SK-N-SH (cell line): ENCODE data around the gene MLANA. TPM values are rescaled to one million over a fixed set of nuclear protein-coding genes. Genes with fewer than 3 reads are reported as not detected.

ENCODE experiments used
- CTCF ChIA-PET: fragments of 300-600, 350-600 bp; formaldehyde crosslinking; extraction: SDS; loops from one replicate; lab custom pipeline; 2021; lab: Yijun Ruan, JAX
- POLR2A ChIA-PET: fragments of 350-600 bp; sonication (Branson Sonifier 250); formaldehyde crosslinking; extraction: SDS; loops from one replicate; lab custom pipeline; 2020; ENCODE audit warnings: antibody characterized with exemption, inconsistent platforms; lab: Yijun Ruan, JAX
- DNase-seq: peaks from one replicate; pipeline ENCODE4 v3.0.0; 2012
- H2AFZ ChIP-seq: fragments of 200-600 bp; sonication (generic); 2 replicates; pipeline ENCODE4 v1.8.1; 2016; ENCODE audit warnings: antibody characterized with exemption, mild to moderate bottlenecking, low read depth
- H3F3A ChIP-seq: fragments of 200-600 bp; sonication (generic); replicated peaks from 2 replicates; pipeline ENCODE3; 2016; ENCODE audit warnings: antibody characterized with exemption, mild to moderate bottlenecking; ENCODE audit not compliant: insufficient read depth
- H3K27ac ChIP-seq, 2 experiments: fragments of 200-500 bp in 1 of 2; fragments of 200-600 bp in 1 of 2; sonication (Bioruptor generic) in 1 of 2; sonication (generic), shearing (Covaris generic) in 1 of 2; 2 replicates each; pipeline versions ENCODE4 v1.5.1 to v1.6.1; 2014 to 2016; ENCODE audit warnings: low read depth in 2 of 2, inconsistent platforms in 1 of 2, low read length in 1 of 2, mild to moderate bottlenecking in 1 of 2, mixed read lengths in 1 of 2
- H3K27me3 ChIP-seq: fragments of 200-600 bp; sonication (generic), shearing (Covaris generic); 2 replicates; pipeline ENCODE4 v1.6.1; 2016; ENCODE audit warnings: mixed run types; ENCODE audit not compliant: insufficient read depth
- H3K36me3 ChIP-seq, 2 experiments: fragments of 200-500 bp in 1 of 2; fragments of 200-600 bp in 1 of 2; sonication (Bioruptor generic) in 1 of 2; sonication (generic) in 1 of 2; replicated peaks in 1 of 2; 2 replicates each; pipeline versions ENCODE3 to v1.5.1; 2014 to 2016; ENCODE audit warnings: low read length in 1 of 2, mild to moderate bottlenecking in 1 of 2; ENCODE audit not compliant: insufficient read depth in 2 of 2, control insufficient read depth in 1 of 2
- H3K4me1 ChIP-seq, 2 experiments: fragments of 200-500 bp in 1 of 2; fragments of 200-600 bp in 1 of 2; sonication (Bioruptor generic) in 1 of 2; sonication (generic), shearing (Covaris generic) in 1 of 2; 2 replicates each; pipeline versions ENCODE4 v1.5.1 to v1.6.1; 2014 to 2016; ENCODE audit warnings: low read depth in 1 of 2, low read length in 1 of 2, mixed run types in 1 of 2; ENCODE audit not compliant: insufficient read depth in 2 of 2, control insufficient read depth in 1 of 2
- H3K4me2 ChIP-seq: fragments of 200-600 bp; sonication (generic), shearing (Covaris generic); 2 replicates; pipeline ENCODE4 v1.6.1; 2017; ENCODE audit warnings: mixed run types
- H3K4me3 ChIP-seq, 2 experiments: fragments of 200-500 bp in 1 of 2; fragments of 200-600 bp in 1 of 2; sonication (Bioruptor generic) in 1 of 2; sonication (generic), shearing (Covaris generic) in 1 of 2; 2 replicates each; pipeline versions ENCODE4 v1.5.1 to v1.8.1; 2014 to 2016; ENCODE audit warnings: low read depth in 2 of 2, inconsistent platforms in 1 of 2, low read length in 1 of 2, mild to moderate bottlenecking in 1 of 2, mixed read lengths in 1 of 2, moderate library complexity in 1 of 2
- H3K79me2 ChIP-seq: fragments of 200-600 bp; sonication (generic); 2 replicates; pipeline ENCODE4 v1.8.1; 2017; ENCODE audit warnings: mild to moderate bottlenecking; ENCODE audit not compliant: insufficient read depth
- H3K9ac ChIP-seq: fragments of 200-600 bp; sonication (generic); 2 replicates; pipeline ENCODE4 v1.6.1; 2017; ENCODE audit warnings: mixed run types
- H3K9me2 ChIP-seq: fragments of 200-600 bp; sonication (generic); 2 replicates; pipeline ENCODE4 v1.6.1; 2017; ENCODE audit warnings: mixed run types
- H3K9me3 ChIP-seq: fragments of 200-600 bp; sonication (generic); 2 replicates; pipeline ENCODE4 v1.6.1; 2017; ENCODE audit warnings: mixed run types, mild to moderate bottlenecking, moderate library complexity
- H4K20me1 ChIP-seq: fragments of 200-600 bp; sonication (generic); 2 replicates; pipeline ENCODE4 v1.6.1; 2017; ENCODE audit warnings: mild to moderate bottlenecking, mixed run types; ENCODE audit not compliant: insufficient read depth
- CHD2 ChIP-seq: fragments of 150-350 bp; IDR thresholded peaks from 2 replicates; pipeline ENCODE4 v1.6.1; 2018; ENCODE audit warnings: low read length; ENCODE audit not compliant: partially characterized antibody
- ELF1 ChIP-seq: IDR thresholded peaks from 2 replicates; pipeline ENCODE4 v1.4.0; 2012
- EP300 ChIP-seq, 2 experiments: IDR thresholded peaks; 2 replicates each; pipeline versions ENCODE4 v1.4.0 to v1.6.1; 2012; ENCODE audit warnings: borderline replicate concordance in 1 of 2, low read depth in 1 of 2, low read length in 1 of 2
- FOSL2 ChIP-seq: IDR thresholded peaks from 2 replicates; pipeline ENCODE4 v1.4.0; 2012; ENCODE audit warnings: low read depth, mild to moderate bottlenecking, moderate library complexity, borderline replicate concordance
- FOXM1 ChIP-seq: IDR thresholded peaks from 2 replicates; pipeline ENCODE4 v1.4.0; 2012; ENCODE audit warnings: low read depth, mild to moderate bottlenecking
- GABPA ChIP-seq: IDR thresholded peaks from 2 replicates; pipeline ENCODE4 v1.4.0; 2012; ENCODE audit warnings: low read depth, mild to moderate bottlenecking
- GATA2 ChIP-seq: sonication (generic); formaldehyde crosslinking; IDR thresholded peaks from 2 replicates; pipeline ENCODE4 v1.5.0; 2020; ENCODE audit warnings: mild to moderate bottlenecking, missing genetic modification reagents
- MEF2A ChIP-seq: IDR thresholded peaks from 2 replicates; pipeline ENCODE4 v1.4.0; 2012; ENCODE audit warnings: low read depth, borderline replicate concordance
- NFIC ChIP-seq: IDR thresholded peaks from 2 replicates; pipeline ENCODE4 v1.4.0; 2012; ENCODE audit warnings: borderline replicate concordance
- RAD21 ChIP-seq: IDR thresholded peaks from 2 replicates; pipeline ENCODE4 v1.6.1; 2012; ENCODE audit warnings: mild to moderate bottlenecking, low read length
- RXRA ChIP-seq: IDR thresholded peaks from 2 replicates; pipeline ENCODE4 v1.4.0; 2012; ENCODE audit warnings: low read depth, mild to moderate bottlenecking, borderline replicate concordance
- YY1 ChIP-seq: IDR thresholded peaks from 2 replicates; pipeline ENCODE4 v1.4.0; 2012; ENCODE audit warnings: low read depth, mild to moderate bottlenecking
- WGBS: methylation state at CpG from one replicate; pipeline ENCODE4 v1.1.6; 2017; ENCODE audit warnings: low lambda C conversion rate; 5-methylcytosine and 5-hydroxymethylcytosine counted together
- polyA plus RNA-seq, 3 experiments: library from polyadenylated mRNA; depleted of rRNA; stranded (reverse); fragments of >200 nt; gene quantifications; 2 replicates each; pipeline ENCODE4 v1.2.3, GENCODE V29; 2012
- TF ChIP-seq, protein P1 (sequence below): fragments of 200-600 bp; sonication (generic); IDR thresholded peaks from 2 replicates; pipeline ENCODE4 v1.6.1; 2017; ENCODE audit warnings: antibody characterized with exemption, mild to moderate bottlenecking, moderate library complexity
- TF ChIP-seq, protein P2 (sequence below): IDR thresholded peaks from 2 replicates; pipeline ENCODE4 v1.6.1; 2012; ENCODE audit warnings: mild to moderate bottlenecking, low read depth, low read length, moderate library complexity
- TF ChIP-seq, protein P3 (sequence below): fragments of 150-350 bp; IDR thresholded peaks from 2 replicates; pipeline ENCODE4 v1.6.1; 2017; ENCODE audit warnings: antibody characterized with exemption, low read length, low read depth, borderline replicate concordance

The MLANA gene
- polyA plus RNA-seq, 1 of the 3 experiments (the other 2 are of a cell fraction) = not detected

DNA sequence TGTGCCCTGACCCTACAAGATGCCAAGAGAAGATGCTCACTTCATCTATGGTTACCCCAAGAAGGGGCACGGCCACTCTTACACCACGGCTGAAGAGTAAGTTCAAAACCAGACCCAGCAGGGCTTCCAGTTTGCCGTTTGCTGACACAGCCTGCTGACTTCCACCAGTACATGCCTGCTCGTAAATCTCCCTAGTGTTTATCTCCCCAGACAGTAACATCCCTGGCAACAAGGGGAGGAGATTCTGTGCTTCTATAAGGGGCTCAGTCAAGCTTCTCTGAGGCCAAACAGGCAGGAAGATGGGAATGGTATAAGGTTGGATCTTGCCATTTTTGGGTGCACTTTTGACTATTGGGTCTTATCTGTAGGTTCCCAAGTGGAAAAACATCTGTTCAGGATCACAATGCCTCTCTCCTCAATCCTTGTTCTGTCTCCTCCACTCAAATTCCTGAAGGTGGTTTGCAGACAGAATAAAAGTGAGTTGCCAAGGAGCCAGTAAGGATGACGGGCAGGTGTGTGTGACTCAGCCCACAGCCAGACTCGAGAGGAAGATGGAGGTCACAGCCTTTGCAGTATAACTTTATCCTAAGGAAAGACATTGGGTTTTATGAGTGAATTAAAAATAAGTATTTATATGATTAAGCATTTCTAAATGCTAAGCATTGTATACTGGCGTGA lies 1.9 kb downstream of the MLANA start:
- Histone ChIP-seq H3K4me3 (no peak overlapping the region), H2AFZ (no peak overlapping the region), H3K9ac (no peak overlapping the region), H4K20me1 (no peaks in the 10 kb centered on the region), H3K27me3 (no peaks in the 10 kb centered on the region), H3K4me2 (no peak overlapping the region), H3F3A (no peaks in the 10 kb centered on the region), H3K27ac (no peak overlapping the region), H3K9me2 (no peaks in the 10 kb centered on the region), H3K4me1 (no peaks in the 10 kb centered on the region), H3K79me2 (no peaks in the 10 kb centered on the region), H3K9me3 (no peaks in the 10 kb centered on the region), H3K36me3 (no peaks in the 10 kb centered on the region)
- 77% methylated on average over 7 of the region's 7 CpGs for WGBS
- POLR2A ChIA-PET = no interaction called here
- CTCF ChIA-PET = no interaction called here
- TF ChIP-seq FOSL2 (no peak), RAD21 (no peak)
- DNase-seq = no peak

DNA sequence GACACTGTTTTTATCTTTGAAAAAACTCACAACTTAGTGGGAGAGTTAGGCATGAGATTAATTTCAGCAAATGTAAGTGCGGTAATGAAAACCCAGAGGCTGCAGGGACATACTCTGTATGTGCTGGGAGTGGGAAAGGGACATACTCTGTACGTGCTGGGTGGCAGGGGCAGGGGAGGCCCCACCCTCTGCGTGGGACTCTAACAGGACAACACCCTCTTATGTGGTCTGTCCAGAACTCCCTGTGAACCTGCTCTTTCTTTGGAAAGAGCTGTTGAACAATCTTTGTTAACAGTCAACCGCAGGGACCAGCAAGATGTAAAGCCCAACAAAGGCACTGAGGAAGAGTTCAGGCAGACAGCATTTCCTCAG lies 2.4 kb downstream of the MLANA start:
- Histone ChIP-seq H3K9ac (no peak overlapping the region), H3K9me3 (no peaks in the 10 kb centered on the region), H3K4me2 (no peak overlapping the region), H3K27ac (no peak overlapping the region), H3K36me3 (no peaks in the 10 kb centered on the region), H3K9me2 (no peaks in the 10 kb centered on the region), H3F3A (no peaks in the 10 kb centered on the region), H3K4me1 (no peaks in the 10 kb centered on the region), H3K27me3 (no peaks in the 10 kb centered on the region), H2AFZ (no peak overlapping the region), H3K4me3 (no peak overlapping the region), H3K79me2 (no peaks in the 10 kb centered on the region), H4K20me1 (no peaks in the 10 kb centered on the region)
- WGBS = 89% methylated on average over 4 of the region's 4 CpGs
- TF ChIP-seq, protein P1, sequence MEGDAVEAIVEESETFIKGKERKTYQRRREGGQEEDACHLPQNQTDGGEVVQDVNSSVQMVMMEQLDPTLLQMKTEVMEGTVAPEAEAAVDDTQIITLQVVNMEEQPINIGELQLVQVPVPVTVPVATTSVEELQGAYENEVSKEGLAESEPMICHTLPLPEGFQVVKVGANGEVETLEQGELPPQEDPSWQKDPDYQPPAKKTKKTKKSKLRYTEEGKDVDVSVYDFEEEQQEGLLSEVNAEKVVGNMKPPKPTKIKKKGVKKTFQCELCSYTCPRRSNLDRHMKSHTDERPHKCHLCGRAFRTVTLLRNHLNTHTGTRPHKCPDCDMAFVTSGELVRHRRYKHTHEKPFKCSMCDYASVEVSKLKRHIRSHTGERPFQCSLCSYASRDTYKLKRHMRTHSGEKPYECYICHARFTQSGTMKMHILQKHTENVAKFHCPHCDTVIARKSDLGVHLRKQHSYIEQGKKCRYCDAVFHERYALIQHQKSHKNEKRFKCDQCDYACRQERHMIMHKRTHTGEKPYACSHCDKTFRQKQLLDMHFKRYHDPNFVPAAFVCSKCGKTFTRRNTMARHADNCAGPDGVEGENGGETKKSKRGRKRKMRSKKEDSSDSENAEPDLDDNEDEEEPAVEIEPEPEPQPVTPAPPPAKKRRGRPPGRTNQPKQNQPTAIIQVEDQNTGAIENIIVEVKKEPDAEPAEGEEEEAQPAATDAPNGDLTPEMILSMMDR = no peak
- TF ChIP-seq GATA2 = no peak
- no peak for TF ChIP-seq RXRA
- TF ChIP-seq YY1 = no peak
- CTCF ChIA-PET = no interaction called here
- POLR2A ChIA-PET = no interaction called here
- DNase-seq = no peak

DNA sequence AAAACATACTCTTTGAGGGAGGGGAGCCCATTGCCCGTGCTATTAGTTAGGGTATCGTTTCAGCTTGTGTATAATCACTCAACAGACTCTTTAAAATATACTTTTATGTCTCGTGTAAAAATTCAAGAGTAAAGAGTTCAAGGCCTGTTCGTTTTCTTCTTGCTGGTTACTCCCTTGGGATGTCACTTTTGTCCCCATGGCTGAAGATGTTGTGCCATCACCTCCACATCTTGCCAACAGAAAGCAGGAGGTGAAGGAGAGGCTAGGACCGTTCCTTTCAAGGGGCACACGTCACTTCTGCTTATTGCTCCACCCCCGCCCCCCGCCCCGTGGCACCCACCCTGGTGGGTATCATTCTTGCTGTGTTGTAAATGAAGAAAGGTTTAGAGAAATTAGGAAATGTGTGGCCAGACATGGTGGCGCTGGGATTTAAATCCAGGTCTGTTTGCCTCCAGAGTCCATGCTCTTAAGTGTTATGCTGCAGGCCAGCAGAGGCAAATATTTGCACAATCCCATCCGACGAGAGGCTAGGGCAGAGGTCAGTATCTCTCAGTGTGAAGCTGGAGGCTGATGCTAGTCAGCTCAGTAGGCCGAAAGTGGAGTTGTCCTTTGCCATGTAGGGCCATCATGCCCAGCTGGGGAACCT lies 3.0 kb downstream of the MLANA start:
- POLR2A ChIA-PET = no interaction called here
- no peaks in the 10 kb centered on the region for H3K79me2 ChIP-seq
- no peak overlapping the region for H2AFZ ChIP-seq
- H4K20me1 ChIP-seq = no peaks in the 10 kb centered on the region
- H3K27me3 ChIP-seq = no peaks in the 10 kb centered on the region
- H3K4me1 ChIP-seq = no peaks in the 10 kb centered on the region
- H3F3A ChIP-seq = no peaks in the 10 kb centered on the region
- CTCF ChIA-PET = interaction anchor here (1.6 to 6.2 kb wide), 2 partner anchors 8 to 61 kb away, joined by 6 to 43 read pairs; partner anchors contain the start of gene ERMP1
- H3K9ac ChIP-seq = no peak overlapping the region
- H3K4me2 ChIP-seq = no peak overlapping the region
- H3K9me2 ChIP-seq = no peaks in the 10 kb centered on the region
- no peak overlapping the region for H3K27ac ChIP-seq
- no peaks in the 10 kb centered on the region for H3K36me3 ChIP-seq
- no peak overlapping the region for H3K4me3 ChIP-seq
- 90% methylated on average over 11 of the region's 13 CpGs for WGBS
- no peaks in the 10 kb centered on the region for H3K9me3 ChIP-seq
- no peak for DNase-seq
- TF ChIP-seq, protein P2, sequence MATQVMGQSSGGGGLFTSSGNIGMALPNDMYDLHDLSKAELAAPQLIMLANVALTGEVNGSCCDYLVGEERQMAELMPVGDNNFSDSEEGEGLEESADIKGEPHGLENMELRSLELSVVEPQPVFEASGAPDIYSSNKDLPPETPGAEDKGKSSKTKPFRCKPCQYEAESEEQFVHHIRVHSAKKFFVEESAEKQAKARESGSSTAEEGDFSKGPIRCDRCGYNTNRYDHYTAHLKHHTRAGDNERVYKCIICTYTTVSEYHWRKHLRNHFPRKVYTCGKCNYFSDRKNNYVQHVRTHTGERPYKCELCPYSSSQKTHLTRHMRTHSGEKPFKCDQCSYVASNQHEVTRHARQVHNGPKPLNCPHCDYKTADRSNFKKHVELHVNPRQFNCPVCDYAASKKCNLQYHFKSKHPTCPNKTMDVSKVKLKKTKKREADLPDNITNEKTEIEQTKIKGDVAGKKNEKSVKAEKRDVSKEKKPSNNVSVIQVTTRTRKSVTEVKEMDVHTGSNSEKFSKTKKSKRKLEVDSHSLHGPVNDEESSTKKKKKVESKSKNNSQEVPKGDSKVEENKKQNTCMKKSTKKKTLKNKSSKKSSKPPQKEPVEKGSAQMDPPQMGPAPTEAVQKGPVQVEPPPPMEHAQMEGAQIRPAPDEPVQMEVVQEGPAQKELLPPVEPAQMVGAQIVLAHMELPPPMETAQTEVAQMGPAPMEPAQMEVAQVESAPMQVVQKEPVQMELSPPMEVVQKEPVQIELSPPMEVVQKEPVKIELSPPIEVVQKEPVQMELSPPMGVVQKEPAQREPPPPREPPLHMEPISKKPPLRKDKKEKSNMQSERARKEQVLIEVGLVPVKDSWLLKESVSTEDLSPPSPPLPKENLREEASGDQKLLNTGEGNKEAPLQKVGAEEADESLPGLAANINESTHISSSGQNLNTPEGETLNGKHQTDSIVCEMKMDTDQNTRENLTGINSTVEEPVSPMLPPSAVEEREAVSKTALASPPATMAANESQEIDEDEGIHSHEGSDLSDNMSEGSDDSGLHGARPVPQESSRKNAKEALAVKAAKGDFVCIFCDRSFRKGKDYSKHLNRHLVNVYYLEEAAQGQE = no peak
- TF ChIP-seq FOXM1 (no peak), EP300 (IDR thresholded peaks at IDR 0.05; ENCODE audit: borderline replicate concordance in 1 of 2, low read depth in 1 of 2, low read length in 1 of 2) (no peak), CHD2 (no peak), MEF2A (no peak), FOSL2 (no peak), ELF1 (no peak), NFIC (no peak), GABPA (no peak), RAD21 (no peak)
- TF ChIP-seq, protein P3, sequence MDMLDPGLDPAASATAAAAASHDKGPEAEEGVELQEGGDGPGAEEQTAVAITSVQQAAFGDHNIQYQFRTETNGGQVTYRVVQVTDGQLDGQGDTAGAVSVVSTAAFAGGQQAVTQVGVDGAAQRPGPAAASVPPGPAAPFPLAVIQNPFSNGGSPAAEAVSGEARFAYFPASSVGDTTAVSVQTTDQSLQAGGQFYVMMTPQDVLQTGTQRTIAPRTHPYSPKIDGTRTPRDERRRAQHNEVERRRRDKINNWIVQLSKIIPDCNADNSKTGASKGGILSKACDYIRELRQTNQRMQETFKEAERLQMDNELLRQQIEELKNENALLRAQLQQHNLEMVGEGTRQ = no peak
